Measurements from ENCODE around the gene PKD1.
"Not testable (repeated sequence)": the region's sequence is repeated elsewhere in the genome, so short reads cannot be mapped to it uniquely, and the experiment has no call there.

PKD1 gene

DNA sequence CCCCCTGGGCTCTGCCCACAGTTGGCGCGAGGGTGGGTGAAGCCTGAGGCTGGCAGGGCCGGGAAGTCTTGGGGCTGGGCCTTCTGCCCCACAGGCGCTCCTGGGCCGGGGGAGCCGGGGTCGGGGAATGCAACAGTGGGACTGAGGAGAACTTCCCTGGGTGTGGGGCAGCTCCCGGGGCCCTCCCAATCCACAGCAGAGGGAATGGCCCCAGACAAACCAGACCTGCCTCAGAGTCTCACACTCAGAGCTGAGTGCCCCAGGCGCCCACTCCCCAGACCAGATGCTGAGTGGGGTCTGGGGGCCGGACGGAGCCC, 11.4 kb downstream of the PKD1 start:
- not testable (repeated sequence) for DNase-seq (ENCODE audit: low read depth in 2 of 2)

DNA sequence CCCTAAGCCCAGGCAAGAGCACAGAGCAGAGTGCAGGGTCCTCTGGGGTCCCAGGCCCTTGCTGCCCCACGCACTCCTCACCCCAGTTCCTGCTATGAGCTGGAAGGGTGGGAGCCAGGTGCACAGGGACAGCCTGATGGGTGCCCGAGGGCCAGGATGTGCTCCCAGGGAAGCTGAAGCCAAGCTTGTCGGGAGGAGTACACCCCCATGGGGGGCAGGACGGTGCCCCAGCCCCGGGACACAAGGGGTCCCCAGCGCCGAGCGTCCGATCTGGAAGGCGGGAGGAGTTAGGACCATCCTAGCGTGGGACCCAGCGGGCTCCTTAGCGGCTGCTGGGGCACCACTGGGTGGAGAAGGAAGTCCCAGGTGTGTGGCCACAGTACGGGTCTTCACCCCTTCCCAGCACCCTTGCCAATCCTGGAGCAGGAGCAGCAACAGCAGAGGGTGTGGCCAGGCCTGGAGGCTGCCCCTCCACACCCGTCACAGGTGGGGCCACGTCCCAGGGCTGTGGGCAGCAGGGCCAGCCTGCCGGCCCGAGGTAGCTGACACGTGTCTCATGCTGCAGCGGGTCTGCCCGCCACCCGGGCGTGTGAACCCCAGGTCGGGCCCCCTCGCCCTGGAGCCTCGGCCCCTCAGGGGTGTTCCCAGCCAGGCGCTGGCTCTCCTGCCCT, 11.9 kb downstream of the PKD1 start:
- not testable (repeated sequence) for DNase-seq (ENCODE audit: low read depth in 2 of 2)

DNA sequence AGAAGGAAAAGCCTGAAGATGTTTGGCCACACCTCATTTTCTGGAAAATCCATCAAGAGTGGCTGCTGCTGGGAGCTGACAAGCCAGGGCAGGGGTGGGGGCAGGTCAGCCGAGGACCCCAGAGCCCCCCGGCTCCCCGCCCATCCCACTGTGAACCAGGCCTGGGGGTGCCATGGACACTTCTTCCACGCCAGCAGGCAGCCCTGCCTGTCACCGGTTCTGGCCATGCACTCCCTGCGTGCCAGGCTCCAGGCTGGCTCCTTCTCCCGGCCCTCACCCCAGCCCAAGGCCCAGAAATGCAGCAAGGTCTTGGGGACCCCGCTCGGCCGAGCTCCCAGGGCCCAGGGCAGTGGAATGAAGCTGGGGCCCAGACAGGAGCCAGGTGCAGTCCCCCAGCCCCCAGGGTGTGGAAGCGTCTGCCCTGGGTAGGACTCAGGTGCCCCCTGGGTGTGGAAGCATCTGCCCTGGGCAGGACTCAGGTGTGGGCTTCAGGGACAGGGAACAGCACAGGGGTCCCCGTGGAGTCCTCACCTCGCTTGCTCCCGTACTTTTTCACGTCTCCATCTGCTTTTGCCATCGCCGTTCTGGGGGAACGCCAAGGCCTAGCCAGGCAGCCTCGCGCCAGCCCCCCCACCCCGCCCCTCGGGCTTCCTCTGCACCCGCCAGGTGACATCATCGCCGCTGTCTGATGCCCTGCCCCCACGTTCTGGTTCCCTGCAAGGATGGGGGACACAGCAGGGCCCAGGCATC, 12.6 kb downstream of the PKD1 start:
- not testable (repeated sequence) for DNase-seq (ENCODE audit: low read depth in 2 of 2)

DNA sequence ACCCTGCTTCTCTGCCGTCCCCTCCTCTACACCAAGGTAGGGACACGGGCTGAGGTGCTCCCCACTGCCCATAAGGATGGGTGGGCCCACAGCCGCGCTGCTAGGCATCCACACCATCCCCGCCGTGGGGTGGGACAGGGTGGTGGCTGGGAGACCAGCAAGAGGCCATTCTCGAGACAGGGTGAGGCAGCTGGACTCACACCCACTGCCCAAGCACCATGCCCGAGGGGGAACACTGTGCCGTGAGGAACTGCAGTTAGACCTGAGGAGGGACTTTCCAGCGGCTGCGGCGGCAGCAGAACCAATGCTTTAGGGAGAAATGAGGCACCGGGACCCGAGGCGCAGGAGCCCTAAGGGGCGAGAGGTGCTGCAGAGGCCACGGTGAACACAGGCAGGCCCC, 13.3 kb downstream of the PKD1 start:
- no peak for DNase-seq (ENCODE audit: low read depth in 2 of 2)

DNA sequence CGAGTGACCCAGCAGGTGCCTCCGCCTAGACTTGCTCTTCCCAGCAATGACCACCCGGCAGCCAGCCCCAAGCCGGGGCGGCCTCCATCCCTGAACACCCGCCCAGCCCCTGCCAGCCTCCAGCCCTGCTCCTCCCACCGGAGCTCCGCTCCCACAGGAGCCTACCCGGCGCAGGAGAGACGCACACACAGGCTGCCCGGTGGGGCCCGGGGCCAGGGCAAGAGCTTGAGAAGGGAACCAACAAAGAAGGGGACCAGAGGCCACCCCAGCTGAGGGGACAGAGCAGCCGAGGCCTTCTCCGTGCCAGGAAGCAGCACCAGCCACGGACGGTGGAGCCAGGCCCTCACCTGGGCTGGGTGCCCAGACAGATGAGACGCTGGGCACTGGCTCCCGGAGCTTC, 13.8 kb downstream of the PKD1 start:
- no peak for DNase-seq (ENCODE audit: low read depth in 2 of 2)

DNA sequence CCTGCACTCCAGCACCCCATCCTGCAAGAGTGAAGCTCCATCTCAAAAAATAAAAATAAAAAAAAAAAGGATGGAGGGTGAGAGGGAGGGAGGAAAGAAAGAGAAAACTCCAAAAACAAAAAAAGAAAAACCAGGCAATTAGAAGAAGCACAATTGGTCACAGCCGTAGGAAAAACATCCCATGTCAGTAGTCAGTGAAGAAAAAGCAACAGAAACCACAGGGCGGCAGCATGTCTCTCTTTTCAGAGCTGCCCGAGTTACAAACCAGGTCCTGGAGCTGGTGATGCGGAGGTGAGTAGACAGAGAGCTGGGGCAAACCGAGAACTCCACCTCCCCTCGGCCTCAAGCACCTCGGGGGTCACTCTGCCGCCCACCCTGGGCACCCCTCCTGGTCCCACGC, 14.4 kb downstream of the PKD1 start:
- not testable (repeated sequence) for DNase-seq (ENCODE audit: low read depth in 2 of 2)

DNA sequence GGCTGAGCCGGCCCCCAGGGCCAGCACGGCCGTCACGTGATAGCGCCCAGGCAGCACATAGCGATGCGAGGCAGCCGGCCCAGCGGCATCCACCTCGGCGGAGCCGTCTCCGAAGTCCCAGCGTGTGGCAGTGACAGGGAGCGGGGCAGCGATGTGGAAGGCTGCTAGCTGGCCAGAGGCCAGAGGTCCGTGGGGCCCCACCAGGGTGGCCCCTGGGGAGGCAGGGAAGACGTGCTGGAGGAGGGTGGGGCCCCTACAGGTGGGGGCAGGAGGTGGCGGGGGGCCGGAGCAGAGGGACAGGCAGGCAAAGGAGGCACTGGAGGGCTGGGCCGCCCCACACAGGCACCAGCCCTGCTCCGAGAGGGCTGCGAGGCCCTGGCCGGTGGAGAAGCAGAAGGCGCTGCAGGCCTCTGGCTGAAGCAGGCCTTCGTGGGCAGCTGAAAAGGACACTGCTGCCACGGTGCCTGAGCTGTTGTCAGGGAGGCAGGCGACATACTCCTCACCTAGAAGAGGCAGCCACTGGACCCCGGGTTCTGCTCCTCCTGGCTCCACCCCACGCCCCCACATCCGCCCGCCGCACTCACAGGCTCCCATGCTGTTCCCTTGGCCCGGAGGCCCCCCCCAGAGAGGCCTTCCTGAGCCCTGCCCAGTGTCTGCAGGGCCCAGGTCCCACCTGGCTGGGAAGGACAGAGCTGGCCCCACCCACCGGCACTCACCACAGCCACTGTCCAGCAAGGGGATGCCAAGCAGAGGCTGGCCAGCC, 17.6 kb downstream of the PKD1 start:
- not testable (repeated sequence) for DNase-seq (ENCODE audit: low read depth in 2 of 2)

DNA sequence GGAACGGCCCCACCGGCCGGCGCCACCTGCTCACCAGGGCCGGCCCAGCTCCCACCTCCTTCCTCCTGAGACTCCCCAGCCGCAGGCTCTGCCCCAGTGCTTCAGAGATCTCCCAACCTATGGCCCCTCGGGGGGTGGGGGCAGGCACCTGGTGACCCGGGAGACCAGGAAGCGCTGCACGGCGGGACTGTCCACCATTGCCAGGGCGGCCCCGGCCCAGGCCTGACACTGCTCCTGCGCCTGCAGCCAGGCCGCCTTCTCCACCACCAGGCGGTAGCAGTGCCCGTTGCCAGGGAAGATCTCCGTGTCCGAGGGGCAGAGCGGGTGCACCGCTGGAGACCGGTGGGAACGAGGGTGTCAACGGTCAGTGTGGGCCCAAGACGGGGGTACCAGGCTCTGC, 18.4 kb downstream of the PKD1 start:
- DNase-seq (ENCODE audit: low read depth in 2 of 2): not testable (repeated sequence)

DNA sequence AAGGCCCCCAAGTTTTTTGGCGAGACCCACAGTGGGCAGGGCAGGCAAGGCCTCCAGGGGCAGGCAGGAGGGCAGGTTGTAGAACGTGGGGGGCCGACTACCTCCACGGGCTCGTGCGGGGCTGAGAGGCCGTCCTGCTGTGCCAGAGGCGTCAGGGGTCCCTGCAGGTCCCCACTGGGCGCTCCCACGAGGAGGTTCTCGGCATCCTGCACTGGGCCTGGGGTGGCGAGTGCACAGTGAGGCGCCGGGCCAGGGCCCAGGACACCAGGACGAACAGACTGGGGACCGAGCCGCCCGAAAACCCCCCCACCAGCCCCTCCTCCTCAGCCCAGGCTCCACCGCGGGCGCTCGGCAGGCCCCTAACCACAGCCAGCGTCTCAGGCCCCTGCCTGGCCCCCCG, 19.3 kb downstream of the PKD1 start:
- DNase-seq (ENCODE audit: low read depth in 2 of 2): not testable (repeated sequence)

DNA sequence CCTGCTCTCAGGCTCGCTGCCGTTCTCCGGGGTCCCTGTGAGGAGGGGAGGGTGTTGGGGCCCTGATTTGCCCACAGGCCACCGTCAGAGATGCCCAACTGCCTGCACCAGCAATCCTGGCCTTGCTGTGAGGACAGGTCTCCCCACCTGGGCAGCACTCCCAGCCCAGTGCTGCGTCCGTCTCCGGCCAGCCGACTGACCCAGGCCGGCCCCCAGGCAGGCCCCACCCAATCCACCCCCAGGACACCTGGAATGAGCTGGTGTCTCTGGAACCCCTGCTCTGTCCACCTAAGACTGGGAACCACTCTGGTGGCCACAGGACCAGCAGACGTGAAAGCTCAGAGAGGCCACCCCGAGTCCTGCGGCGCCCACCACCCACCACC, 20.1 kb downstream of the PKD1 start:
- no peak for DNase-seq (ENCODE audit: low read depth in 2 of 2)

DNA sequence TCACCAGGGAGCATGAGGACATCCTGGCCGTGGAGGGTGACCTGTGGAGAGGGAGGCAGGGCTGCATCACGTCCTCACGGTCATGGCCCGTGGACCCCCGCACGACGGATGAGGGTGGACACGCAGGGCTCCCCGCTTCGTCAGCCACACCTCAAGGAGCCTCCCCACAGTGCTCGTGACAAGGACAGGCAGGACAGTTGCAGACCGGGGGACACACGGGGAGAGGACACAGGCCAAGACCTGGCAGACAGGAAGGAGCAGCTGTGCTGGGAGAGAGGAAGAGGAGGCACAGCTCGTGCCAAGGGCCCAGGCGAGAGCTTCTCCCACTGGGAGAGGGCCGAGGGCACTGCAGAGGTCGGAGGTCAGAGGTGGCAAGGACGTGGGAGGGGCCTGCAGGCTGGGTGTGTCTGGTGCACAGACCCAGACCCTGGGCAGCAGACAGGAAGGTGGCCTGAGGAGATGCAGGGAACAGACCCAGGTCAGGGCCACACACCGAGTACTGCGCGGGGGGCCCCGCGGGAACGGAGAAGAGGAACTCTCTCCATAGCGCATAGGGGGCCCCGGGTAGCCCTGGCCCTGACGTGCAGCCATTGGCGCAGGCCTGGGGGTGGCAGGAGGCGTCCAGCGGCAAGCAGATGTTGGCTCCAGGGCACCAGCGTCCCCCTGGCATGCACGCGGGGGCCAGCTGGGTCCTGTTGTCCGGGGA, 20.7 kb downstream of the PKD1 start:
- DNase-seq (ENCODE audit: low read depth in 2 of 2): not testable (repeated sequence)

DNA sequence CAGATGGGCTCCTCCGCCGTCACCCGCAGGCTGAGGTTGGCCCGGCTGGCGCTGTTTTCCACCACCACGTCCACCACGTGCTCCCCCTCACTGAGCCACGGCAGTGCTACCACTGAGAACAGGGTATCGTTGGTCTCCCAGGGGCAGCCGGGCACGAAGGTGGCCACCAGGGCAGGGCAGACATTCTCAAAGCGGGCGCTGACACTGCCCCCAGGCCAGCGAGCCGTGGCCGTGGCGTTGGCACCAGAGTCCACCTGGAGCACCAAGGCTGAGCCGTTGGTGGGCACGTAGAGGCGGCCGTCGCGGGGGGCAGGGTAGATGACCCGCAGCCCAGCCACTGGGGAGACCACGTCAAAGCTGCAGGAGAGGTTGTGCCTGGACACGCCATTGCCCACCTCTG, 21.5 kb downstream of the PKD1 start:
- not testable (repeated sequence) for DNase-seq (ENCODE audit: low read depth in 2 of 2)

DNA sequence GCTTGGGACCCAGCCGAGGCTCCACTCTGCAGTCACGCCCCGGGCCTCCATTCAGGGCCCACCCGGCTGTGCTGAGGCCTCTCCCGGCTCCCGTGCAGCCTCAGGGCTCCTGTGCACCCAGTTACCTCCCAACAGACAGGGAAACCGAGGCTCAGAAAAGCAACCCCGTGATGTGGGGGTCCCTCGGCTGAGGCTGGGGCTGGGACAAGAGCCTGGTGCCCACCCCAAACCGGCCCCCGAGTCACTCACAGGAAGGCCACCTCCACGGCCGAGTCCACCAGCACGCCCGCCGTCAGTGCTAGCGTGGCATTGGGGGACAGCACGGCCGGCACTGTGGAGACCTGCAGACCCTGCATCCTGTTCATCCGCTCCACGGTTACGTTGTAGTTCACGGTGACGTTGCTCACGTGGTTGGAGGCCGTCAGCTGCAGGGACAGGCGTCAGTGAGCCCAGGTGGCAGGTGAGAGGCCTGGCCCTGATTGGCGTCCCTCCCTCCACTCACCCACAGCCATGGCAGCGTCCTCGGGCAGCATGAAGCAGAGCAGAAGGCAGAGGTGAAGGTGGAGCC, 23.1 kb downstream of the PKD1 start:
- DNase-seq (ENCODE audit: low read depth in 2 of 2): not testable (repeated sequence)

DNA sequence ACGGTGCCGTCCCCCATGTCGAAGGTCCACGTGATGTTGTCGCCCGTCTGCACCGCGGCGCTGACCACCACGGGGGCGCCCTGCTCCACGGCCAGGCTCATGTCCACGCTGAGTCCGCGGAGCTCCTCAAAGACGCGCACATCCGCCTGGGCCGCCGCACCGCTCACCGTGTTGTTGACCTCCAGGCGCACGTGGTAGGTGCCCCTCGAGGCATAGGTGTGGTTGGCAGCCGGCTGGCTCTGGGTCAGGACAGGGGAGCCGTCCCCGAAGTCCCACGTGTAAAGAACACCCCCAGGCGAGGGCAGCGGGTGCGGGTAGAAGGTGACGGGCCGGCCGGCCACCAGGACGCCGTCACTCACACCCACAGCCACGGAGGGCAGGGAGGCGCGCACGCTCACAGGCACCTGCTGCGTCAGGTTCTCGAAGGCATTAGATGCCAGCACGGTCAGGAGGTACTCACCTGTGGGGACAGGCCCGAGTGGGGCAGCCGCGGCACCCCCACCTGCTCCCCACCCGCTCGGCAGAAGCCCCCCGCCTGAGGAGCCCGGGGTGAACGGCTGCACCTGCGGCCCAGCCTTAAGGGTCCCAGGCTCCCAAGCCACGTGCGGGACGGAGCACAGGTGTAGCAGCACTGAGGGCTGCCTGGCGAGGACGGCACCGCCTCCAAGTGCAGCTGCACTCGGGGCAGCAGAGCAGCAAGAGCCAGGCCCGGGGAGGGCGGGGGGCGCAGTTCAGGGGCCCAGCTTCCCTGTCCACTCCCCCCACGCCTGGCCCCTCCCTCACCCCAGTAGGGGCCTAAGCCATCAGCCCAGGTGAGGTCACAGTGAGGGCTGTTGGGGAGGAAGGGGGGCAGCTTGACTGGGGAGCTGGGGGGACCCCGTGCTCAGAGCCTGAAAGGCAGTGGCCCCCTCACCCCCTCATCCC, 24.0 kb downstream of the PKD1 start:
- not testable (repeated sequence) for DNase-seq (ENCODE audit: low read depth in 2 of 2)

DNA sequence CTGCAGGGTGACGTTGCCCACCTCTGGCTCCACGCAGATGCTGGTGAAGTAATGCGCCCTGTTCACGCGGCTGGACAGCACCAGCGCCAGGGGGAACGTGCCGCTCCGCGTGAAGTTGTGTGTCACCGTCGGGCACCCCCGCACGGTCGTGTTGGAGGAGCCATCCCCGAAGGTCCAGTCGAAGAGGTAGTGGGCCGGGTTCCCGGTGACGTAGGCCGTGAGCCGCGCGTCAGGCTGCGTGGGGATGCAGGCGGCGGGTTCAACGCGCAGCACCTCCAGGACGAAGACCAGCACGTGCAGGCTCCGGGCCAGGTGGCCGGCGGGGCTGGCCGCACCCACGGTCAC, 24.7 kb downstream of the PKD1 start:
- DNase-seq (ENCODE audit: low read depth in 2 of 2): not testable (repeated sequence)

DNA sequence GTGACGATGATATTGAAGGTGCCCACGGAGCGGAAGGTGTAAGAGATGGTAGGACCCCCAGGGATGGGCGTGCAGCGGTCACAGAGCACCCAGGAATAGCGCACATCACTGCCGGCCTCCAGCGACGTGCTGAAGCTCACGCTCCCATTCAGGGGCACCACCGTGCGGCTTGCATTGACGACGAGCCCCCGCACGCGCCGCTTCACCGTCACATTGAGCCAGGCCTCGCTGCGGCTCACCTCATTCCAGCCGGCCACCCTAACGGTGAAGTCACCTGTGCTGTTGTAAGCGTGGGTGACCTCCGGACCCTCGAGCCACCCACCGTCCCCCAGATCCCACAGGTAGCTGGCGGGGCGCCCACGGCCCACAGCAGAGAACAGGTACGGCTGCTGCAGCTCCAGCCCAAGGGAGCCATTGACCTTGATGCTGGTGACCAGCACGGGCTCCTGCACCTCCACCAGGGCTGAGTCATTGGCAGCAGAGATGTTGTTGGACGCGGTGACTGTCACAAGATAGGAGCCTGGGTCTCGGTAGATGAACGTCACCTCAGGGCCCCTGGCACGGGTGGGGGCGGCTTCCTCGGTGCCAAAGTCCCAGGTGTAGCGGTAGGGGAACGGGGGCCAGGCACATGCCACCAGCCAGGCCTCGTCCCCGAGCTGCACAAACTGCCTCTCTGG, 25.2 kb downstream of the PKD1 start:
- not testable (repeated sequence) for DNase-seq (ENCODE audit: low read depth in 2 of 2)

DNA sequence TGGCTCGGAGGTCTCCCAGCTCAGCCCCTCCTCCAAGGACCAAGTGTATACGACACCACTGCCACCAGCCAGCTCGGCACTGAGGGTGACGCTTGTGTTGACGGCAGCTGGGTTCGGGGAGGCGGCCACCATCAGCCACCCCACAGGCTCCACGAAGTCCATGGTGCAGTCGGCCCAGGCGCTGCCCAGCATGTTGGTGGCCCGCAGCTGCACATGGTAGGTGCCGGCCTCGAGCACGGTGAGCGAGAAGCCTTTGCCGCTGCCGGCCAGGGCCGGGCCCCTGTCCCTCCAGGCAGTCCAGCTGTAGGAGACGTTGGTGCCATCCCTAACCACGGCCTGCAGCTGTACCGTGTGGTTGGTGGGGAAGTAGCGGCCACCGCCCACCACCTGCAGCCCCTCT, 25.8 kb downstream of the PKD1 start:
- DNase-seq (ENCODE audit: low read depth in 2 of 2): not testable (repeated sequence)

DNA sequence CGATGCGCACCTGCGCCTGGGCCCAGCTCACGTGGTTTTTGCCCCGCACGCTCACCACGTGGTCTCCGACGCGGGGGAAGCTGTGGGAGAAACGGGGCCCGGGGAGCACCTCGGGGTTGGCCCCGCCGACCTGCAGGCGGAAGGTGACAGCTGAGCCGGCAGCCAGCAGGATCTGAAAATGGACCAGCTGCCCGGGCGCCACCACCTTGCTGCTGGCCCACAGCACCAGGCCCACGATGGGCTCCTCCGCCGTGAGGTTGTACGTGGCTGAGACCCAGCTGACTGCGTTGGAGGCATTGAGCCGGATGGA, 26.5 kb downstream of the PKD1 start:
- not testable (repeated sequence) for DNase-seq (ENCODE audit: low read depth in 2 of 2)

DNA sequence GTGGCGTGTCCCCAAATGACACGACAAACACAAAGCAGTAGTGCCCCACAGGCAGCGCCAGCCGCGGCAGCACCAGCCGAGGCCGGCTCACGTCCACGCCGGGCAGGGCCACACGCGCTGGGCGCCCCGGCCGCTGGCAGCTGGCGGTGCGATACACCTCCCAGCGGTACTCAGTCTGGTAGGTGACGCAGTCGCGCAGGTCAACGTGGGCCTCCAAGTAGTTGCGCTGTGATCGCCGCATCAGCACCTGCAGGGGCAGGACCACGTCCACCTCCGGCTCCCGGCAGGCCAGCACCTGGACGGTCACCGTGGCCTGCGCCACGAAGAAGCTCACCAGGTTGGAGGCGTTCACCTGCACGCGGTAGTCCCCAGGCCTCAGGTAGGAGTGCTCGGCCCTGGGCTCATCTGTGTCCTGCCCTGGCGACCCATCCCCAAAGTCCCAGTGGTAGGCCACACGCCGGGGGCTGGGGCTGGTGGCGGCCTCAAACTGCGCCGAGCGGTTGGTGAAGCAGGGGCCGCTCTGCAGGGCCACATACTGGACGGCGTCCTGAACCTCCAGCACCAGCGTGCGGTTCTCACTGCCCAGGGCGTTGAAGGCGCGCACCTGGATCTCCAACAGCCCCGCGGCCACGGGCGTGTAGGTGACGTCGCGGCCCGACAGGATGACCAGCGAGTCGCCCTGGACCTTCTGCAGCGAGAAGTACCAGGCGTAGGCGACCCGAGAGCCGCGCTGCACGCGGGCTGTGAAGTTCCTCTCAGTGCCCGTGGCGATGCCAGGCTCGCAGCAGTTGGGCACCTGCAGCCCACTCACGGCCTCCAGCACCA, 27.0 kb downstream of the PKD1 start:
- not testable (repeated sequence) for DNase-seq (ENCODE audit: low read depth in 2 of 2)

DNA sequence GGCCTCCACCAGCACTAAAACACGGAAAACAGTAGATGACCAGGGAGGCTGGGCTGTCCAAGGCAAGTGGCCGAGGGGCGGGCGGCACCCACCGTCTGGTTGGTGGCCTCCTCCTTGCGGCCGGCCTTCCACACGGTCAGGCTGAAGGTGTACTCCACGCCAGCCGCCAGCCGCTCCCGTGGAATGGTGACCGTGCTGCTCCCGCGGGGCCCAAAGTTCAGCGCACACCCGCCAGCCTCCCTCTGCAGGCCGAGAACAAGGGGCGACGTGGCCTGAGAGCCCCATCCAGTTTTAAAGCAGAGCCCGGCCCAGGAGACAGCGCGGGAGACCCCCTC, 27.9 kb downstream of the PKD1 start:
- DNase-seq (ENCODE audit: low read depth in 2 of 2): not testable (repeated sequence)
